ENCODE data around the gene ZNF280D.

GRCh38 chr15:56653107-56653506 is 80.2 kb downstream of the ZNF280D start:
- TF ChIP-seq YY1 (IDR thresholded peaks at IDR 0.05; ENCODE audit: insufficient read depth, insufficient read length) (no peak), ZNF274 (IDR thresholded peaks at IDR 0.05; ENCODE audit: low read depth, low read length) (no peak)
